Thyroid gland (tissue), 4 donors: Measurements from ENCODE around the gene RFX2.

Experiments used
- POLR2A ChIP-seq, 2 donors: fragments of 450-650 bp; IDR thresholded peaks; one replicate each; pipeline ENCODE4 v1.6.1; 2017; ENCODE audit warnings: antibody characterized with exemption in 2 of 2, mild to moderate bottlenecking in 2 of 2, moderate library complexity in 1 of 2
- TF ChIP-seq, protein P1 (sequence below), 6 experiments: fragments of 200-600 bp in 3 of 6; fragments of 450-650 bp in 3 of 6; sonication (generic) in 3 of 6; IDR thresholded peaks; one replicate each; pipeline ENCODE4 v1.5.1; 2016 to 2019; ENCODE audit warnings: antibody characterized with exemption in 6 of 6, mild to moderate bottlenecking in 2 of 6, inconsistent platforms in 1 of 6, moderate library complexity in 1 of 6

DNA sequence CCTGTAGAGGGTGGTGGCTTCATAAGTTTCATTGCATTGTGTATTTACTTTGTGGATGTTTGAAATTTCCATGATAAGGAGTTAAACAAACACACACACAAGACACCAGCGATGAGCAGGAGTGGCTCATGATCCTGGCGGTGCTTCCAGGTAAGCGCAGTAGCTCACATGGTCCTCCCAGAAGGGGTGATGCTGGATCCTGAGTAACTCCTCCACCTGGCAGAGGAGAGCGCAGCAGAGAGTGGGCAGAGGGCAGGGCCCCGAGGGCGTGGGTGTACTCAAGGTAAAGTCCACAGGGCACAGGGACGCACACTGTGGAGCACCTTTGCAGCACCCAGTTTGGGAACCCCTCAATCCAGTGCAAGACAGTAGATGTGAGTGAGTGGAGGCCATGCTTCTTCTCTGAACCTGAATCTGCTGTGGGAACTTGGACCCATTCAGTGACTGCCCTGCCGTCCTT lies 54.0 kb downstream of the RFX2 start:
- TF ChIP-seq, protein P1, sequence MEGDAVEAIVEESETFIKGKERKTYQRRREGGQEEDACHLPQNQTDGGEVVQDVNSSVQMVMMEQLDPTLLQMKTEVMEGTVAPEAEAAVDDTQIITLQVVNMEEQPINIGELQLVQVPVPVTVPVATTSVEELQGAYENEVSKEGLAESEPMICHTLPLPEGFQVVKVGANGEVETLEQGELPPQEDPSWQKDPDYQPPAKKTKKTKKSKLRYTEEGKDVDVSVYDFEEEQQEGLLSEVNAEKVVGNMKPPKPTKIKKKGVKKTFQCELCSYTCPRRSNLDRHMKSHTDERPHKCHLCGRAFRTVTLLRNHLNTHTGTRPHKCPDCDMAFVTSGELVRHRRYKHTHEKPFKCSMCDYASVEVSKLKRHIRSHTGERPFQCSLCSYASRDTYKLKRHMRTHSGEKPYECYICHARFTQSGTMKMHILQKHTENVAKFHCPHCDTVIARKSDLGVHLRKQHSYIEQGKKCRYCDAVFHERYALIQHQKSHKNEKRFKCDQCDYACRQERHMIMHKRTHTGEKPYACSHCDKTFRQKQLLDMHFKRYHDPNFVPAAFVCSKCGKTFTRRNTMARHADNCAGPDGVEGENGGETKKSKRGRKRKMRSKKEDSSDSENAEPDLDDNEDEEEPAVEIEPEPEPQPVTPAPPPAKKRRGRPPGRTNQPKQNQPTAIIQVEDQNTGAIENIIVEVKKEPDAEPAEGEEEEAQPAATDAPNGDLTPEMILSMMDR (IDR thresholded peaks at IDR 0.05): no peak
- no peak for TF ChIP-seq POLR2A (IDR thresholded peaks at IDR 0.05)
